OCI-LY3 (cell line): ENCODE data around the gene EFNA5.

Experiments
- H2AFZ ChIP-seq: fragments of 200-600, 300-600 bp; shearing (Covaris generic); 2 replicates; pipeline ENCODE4 v1.6.0; 2014; ENCODE audit warnings: antibody characterized with exemption, low read depth, low read length
- H3K27ac ChIP-seq: fragments of 200-600, 300-600 bp; sonication (generic); 2 replicates; pipeline ENCODE4 v1.5.1; 2014; ENCODE audit warnings: mild to moderate bottlenecking, low read length, moderate library complexity, mixed read lengths
- H3K27me3 ChIP-seq: fragments of 200-600, 300-600 bp; sonication (generic); 2 replicates; pipeline ENCODE4 v1.6.1; 2014; ENCODE audit warnings: low read depth, low read length, mixed read lengths
- H3K36me3 ChIP-seq: fragments of 200-600, 300-600 bp; sonication (generic); replicated peaks from 2 replicates; pipeline ENCODE3; 2014; ENCODE audit warnings: low read depth, low read length, mixed read lengths
- H3K4me1 ChIP-seq: fragments of 300-600, 200-600 bp; sonication (generic); 2 replicates; pipeline ENCODE4 v1.6.1; 2014; ENCODE audit warnings: low read length, mixed read lengths
- H3K4me2 ChIP-seq: fragments of 200-600, 300-600 bp; sonication (generic); 2 replicates; pipeline ENCODE4 v1.6.1; 2014; ENCODE audit warnings: low read length, mixed read lengths
- H3K4me3 ChIP-seq: fragments of 300-600, 200-600 bp; sonication (generic); 2 replicates; pipeline ENCODE4 v1.5.1; 2014; ENCODE audit warnings: antibody characterized with exemption, mild to moderate bottlenecking, low read length, moderate library complexity
- H3K79me2 ChIP-seq: fragments of 300-600, 200-600 bp; shearing (Covaris generic); 2 replicates; pipeline ENCODE4 v1.6.1; 2014; ENCODE audit warnings: mild to moderate bottlenecking, low read length, mixed read lengths
- H3K9ac ChIP-seq: fragments of 300-600, 200-600 bp; shearing (Covaris generic); 2 replicates; pipeline ENCODE4 v1.6.0; 2014; ENCODE audit warnings: mild to moderate bottlenecking, low read length, moderate library complexity
- H3K9me3 ChIP-seq: fragments of 200-600, 300-600 bp; shearing (Covaris generic); 2 replicates; pipeline ENCODE4 v1.6.1; 2014; ENCODE audit warnings: low read length, mixed read lengths; ENCODE audit not compliant: insufficient read depth
- H4K20me1 ChIP-seq: fragments of 200-600, 300-600 bp; sonication (generic); 2 replicates; pipeline ENCODE4 v1.6.1; 2016; ENCODE audit warnings: low read length, mixed read lengths; ENCODE audit not compliant: insufficient read depth
- EZH2phosphoT487 ChIP-seq: fragments of 200-600 bp; shearing (Covaris generic); IDR thresholded peaks from 2 replicates; pipeline ENCODE4 v1.6.1; 2018; ENCODE audit warnings: antibody characterized with exemption, mixed run types, low read depth
- TF ChIP-seq, protein P1 (sequence below): fragments of 200-600, 300-600 bp; sonication (generic); IDR thresholded peaks from 2 replicates; pipeline ENCODE4 v1.5.1; 2014; ENCODE audit warnings: antibody characterized with exemption, low read length, low read depth

Gene EFNA5

DNA sequence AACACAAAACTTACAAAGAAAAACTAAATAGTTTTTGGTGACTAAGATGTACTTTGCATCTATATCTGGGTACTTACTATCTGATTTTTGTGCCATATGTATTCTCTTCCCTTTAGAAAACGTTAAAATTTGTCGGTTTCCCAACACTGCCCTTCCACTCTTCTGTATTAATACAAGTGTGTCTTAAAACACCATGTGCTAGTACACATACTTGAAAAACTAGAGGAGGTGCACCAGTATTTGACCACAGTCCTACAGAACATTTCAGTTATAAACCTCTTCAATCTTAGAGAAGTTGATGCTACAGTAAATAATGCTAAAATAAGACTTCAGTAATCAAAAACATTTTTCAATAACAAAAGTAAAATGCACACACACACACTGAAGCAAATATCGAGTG is 251.2 kb downstream of the EFNA5 start:
- H3K4me2 ChIP-seq = no peak overlapping the region
- TF ChIP-seq, protein P1, sequence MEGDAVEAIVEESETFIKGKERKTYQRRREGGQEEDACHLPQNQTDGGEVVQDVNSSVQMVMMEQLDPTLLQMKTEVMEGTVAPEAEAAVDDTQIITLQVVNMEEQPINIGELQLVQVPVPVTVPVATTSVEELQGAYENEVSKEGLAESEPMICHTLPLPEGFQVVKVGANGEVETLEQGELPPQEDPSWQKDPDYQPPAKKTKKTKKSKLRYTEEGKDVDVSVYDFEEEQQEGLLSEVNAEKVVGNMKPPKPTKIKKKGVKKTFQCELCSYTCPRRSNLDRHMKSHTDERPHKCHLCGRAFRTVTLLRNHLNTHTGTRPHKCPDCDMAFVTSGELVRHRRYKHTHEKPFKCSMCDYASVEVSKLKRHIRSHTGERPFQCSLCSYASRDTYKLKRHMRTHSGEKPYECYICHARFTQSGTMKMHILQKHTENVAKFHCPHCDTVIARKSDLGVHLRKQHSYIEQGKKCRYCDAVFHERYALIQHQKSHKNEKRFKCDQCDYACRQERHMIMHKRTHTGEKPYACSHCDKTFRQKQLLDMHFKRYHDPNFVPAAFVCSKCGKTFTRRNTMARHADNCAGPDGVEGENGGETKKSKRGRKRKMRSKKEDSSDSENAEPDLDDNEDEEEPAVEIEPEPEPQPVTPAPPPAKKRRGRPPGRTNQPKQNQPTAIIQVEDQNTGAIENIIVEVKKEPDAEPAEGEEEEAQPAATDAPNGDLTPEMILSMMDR = no peak
- TF ChIP-seq EZH2phosphoT487 = no peak
- H4K20me1 ChIP-seq = no peaks in the 10 kb centered on the region

DNA sequence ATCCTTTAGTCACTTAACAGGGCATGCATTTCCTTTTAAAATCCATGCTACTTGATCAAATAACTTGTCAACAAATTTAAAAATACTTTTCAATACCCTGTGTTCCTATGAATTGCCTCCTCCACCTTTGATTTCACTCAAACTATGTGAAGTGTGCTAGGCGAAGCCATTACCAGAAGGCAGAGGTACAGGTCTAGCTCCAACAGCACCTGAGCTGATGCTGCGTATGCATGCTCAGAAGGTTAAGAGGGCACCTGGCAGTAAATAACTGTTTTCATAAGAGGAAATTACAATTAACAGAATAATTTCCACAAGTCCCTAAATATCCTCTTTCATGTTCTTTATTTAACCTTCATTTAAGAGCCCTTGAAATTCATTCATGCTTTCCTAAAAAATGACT is 251.8 kb downstream of the EFNA5 start:
- no peaks in the 10 kb centered on the region for H3K9me3 ChIP-seq
- TF ChIP-seq, protein P1 = no peak
- TF ChIP-seq EZH2phosphoT487 = no peak
- no peaks in the 10 kb centered on the region for H3K79me2 ChIP-seq
- no peaks in the 10 kb centered on the region for H3K27me3 ChIP-seq
- H4K20me1 ChIP-seq = no peaks in the 10 kb centered on the region
- H3K9ac ChIP-seq = no peak overlapping the region
- no peak overlapping the region for H3K4me3 ChIP-seq
- H3K4me2 ChIP-seq = no peak overlapping the region
- no peak overlapping the region for H2AFZ ChIP-seq
- no peak overlapping the region for H3K27ac ChIP-seq
- no peaks in the 10 kb centered on the region for H3K4me1 ChIP-seq
- H3K36me3 ChIP-seq = no peaks in the 10 kb centered on the region

More for the DNA sequence above, 251.2 kb downstream of the EFNA5 start:
- Histone ChIP-seq H3K27me3 (no peaks in the 10 kb centered on the region), H3K27ac (no peak overlapping the region), H2AFZ (no peak overlapping the region), H3K9ac (no peak overlapping the region), H3K36me3 (no peaks in the 10 kb centered on the region), H3K4me1 (no peaks in the 10 kb centered on the region), H3K9me3 (no peaks in the 10 kb centered on the region), H3K79me2 (no peaks in the 10 kb centered on the region), H3K4me3 (no peak overlapping the region)

DNA sequence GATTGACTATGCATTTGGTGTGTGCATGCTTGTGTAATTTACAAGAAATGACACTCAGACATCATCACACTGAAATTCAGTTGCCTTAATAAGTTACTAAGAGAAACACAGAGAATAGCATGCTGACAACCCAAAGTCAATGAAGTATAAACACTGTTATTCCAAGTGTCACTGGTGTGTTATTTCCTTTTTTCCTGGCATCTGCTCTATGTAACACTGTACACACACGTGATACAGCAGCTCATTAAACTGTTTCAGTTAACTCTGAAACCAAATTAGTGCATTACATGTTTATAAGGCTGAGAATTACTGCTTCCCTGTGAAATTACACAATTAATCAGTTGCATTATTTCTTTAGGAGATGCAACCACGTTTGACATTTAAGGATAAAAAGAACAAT is 252.7 kb downstream of the EFNA5 start:
- Histone ChIP-seq H4K20me1 (no peaks in the 10 kb centered on the region), H3K9me3 (no peaks in the 10 kb centered on the region), H3K4me3 (no peak overlapping the region), H3K4me1 (no peaks in the 10 kb centered on the region), H3K27me3 (no peaks in the 10 kb centered on the region), H3K27ac (no peak overlapping the region), H3K9ac (no peak overlapping the region), H3K79me2 (no peaks in the 10 kb centered on the region), H3K4me2 (no peak overlapping the region), H2AFZ (no peak overlapping the region), H3K36me3 (no peaks in the 10 kb centered on the region)
- TF ChIP-seq, protein P1 = no peak
- no peak for TF ChIP-seq EZH2phosphoT487

DNA sequence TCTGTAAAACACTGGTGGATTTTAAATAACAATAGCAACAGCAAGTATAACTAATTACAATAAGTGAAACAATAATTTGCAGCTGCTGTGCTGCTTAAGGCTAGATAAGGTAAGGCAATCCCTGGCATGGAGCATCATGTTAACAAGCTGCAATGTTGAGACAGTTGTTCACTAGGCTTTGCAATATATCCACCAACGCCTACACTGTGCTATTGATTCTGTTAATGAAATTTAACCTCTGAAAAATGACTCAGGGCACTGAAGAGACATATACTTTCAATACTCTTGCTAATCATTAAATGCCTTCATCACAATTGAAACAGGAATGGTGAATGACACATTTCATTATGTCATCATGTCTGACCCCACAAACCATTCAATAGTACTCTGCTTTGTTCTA is 255.0 kb downstream of the EFNA5 start:
- Histone ChIP-seq H3K27ac (no peak overlapping the region), H3K27me3 (no peaks in the 10 kb centered on the region), H3K4me2 (no peak overlapping the region), H3K4me3 (no peak overlapping the region), H2AFZ (no peak overlapping the region), H3K79me2 (no peaks in the 10 kb centered on the region), H3K4me1 (no peaks in the 10 kb centered on the region), H4K20me1 (no peaks in the 10 kb centered on the region), H3K9ac (no peak overlapping the region), H3K9me3 (no peaks in the 10 kb centered on the region), H3K36me3 (no peaks in the 10 kb centered on the region)
- TF ChIP-seq EZH2phosphoT487 = no peak
- TF ChIP-seq, protein P1 = no peak
